GM12892 (cell line): ENCODE data around the gene LMF1.

Source experiments
- DNase-seq: peaks from one replicate; pipeline ENCODE4 v3.0.0; 2011; ENCODE audit not compliant: insufficient read length
- FAIRE-seq: peaks from 2 replicates; lab custom pipeline; 2011; peaks lifted over from hg19 to GRCh38; lab: Jason Lieb, UNC
- POLR2A ChIP-seq: IDR thresholded peaks from 2 replicates; pipeline ENCODE4 v1.6.1; 2011; ENCODE audit warnings: low read depth, low read length, control low read depth
- POLR2AphosphoS5 ChIP-seq: IDR thresholded peaks from 2 replicates; pipeline ENCODE4 v1.6.1; 2011; ENCODE audit warnings: low read depth, low read length, control low read depth
- TAF1 ChIP-seq: IDR thresholded peaks from 2 replicates; pipeline ENCODE4 v1.6.1; 2011; ENCODE audit warnings: low read depth, mild to moderate bottlenecking, control low read depth, low read length, borderline replicate concordance

LMF1 gene

DNA sequence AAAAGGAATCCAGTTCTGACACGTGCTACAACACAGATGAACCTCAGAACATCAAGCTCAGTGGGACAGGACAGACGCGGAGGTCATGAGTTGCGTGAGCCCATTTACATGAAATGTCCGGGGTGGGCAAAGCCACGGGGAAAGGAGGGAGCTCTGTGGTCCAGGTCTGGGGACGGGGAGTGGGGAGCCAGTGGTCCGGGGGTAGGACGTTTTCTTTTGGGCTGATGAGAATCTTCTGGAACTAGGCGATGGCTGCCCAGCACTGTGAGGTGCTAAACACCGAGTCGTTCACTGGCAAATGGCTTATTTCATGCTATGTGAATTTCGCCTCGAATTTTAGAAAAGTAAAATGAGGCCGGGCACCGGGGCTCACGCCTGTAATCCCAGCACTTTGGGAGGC lies 2.6 kb upstream of the LMF1 start:
- no peak for TF ChIP-seq POLR2AphosphoS5
- TF ChIP-seq TAF1 = no peak
- TF ChIP-seq POLR2A = no peak
- no peak for FAIRE-seq

DNA sequence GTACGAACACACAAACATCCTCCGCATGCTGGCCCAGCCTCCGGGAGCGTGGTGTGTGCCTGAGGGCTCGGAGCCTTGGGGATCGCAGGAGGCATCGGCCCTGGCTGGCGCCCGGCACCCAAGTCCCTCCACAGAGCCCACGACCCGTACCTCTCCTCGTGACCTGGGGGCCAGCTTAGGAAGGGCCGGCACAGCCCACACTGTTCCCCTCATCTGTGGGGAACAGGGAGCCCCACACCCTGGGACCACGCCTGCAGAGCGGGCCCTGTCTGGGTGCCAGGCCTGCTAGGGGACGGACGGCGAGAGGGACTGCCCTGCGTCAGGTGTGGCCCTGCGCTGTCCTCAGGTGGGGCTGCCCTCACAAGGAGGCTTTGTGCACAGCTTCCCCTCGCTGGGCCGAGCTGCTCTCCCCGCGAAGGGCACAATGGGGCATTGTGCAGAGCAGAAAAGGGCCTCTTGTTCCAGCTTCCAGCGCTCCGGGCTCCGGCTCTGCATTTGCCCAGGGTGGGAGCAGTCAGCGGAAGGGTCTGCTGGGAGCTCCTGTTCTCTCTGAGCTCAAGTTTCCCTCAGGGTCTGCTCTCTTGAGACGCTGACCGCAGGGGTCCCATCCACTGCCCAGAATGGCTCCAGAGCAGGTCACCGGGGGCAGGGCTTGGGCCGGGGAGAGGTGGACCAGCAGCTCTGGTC lies 1.7 kb upstream of the LMF1 start:
- no peak for FAIRE-seq
- TF ChIP-seq POLR2A (no peak), POLR2AphosphoS5 (no peak), TAF1 (no peak)
- no peak for DNase-seq

More for the DNA sequence above, 2.6 kb upstream of the LMF1 start:
- no peak for DNase-seq

DNA sequence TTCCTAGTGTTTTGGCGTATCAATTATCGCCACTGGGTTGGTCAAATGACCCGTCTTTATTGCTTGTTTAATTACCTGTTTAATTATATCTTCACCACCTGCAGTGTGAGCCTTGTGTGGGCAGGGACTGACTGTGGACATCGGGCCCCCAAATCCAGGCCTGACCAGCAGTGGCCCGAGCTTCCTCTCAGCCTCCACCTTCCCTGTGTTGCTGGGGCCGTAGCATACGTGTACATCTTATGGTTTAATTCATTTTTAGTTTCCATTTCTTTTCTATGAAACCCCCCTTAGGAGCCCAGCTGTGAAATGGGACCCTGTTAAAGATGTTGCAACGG lies 1.2 kb upstream of the LMF1 start:
- no peak for TF ChIP-seq POLR2AphosphoS5
- TF ChIP-seq TAF1 = no peak
- no peak for TF ChIP-seq POLR2A
- FAIRE-seq (no peak), DNase-seq (no peak)

DNA sequence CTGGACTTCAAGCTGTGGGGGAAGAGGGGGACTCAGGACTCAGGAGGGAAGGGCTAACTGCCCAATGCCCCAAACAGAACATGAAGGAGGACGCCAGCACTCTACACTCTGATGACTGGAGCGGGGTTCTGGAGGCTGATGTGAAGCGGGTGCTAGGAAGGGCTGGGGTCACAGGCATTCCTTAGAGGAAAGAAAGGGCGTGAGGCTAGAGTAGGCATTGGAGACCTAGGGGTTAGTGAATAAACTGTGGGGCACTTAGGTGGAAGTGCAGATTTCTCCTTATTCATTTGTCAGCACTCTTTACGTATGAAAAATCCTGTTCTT lies 760 bp upstream of the LMF1 start:
- DNase-seq (no peak), FAIRE-seq (no peak)
- TF ChIP-seq POLR2AphosphoS5 (no peak), TAF1 (no peak), POLR2A (no peak)

DNA sequence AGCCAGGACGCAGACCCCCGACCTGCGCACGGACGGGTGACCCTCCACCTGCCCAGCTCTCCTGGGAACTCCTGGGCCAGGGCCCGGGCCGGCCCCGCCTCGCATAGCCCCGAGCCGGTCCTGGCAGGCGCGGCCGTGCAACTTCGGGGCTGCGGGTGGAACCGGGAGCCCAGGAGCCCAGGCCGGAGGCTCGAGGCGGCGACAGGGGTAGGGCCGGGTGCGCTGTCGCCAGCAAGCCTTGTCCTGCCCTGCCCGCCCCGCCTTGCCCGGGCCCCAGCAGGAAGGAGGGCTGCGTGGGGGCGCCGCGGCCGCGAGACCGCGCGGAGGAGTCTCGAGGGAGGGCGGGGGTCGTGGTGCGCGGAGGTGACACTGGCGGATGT lies 408 bp downstream of the LMF1 start:
- FAIRE-seq (no peak), DNase-seq (no peak)
- no peak for TF ChIP-seq POLR2A
- TF ChIP-seq TAF1 = no peak
- TF ChIP-seq POLR2AphosphoS5 = no peak

DNA sequence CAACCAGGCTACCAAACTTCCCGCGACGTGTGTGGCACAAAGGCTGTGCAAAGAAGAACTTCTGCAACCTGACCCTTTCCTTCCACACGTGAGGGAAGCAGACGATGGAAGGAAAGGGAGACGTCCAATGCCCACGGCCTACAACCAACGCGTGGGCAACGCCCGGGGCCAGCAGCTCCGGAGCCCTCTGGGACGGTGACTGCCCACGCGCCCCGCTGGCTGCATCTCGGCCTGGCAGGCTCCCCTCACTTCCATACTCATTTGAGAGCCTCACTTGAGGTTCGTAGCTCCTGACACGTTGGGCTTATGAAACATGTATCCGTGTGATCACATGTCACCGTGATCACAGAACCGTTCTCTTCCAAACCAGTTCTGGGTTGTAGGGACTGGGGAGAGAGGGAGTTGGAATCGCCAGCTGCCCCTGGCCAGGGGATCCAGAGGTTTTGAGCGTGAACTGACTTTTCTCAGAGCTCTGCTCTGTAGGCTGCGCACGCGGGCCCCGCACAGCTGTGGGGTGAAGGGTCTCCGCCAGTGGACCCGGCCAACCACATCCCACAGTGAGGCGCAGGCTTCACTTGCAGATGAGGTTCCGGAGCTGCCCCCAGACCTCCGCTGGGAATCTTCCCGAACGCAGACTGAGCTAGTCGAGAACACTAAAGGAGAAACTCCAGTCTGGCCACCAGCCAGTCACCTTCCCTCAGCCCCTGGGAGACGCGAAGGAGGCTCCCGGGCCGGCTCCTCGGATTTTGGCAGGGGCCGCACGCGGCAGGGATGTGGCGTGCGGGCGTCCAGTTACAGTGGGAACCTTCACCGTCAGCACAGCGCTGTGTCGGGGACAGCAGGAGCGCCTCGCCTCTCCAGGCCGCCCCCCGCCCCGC lies 1.0 kb downstream of the LMF1 start:
- no peak for DNase-seq
- FAIRE-seq = no peak
- TF ChIP-seq POLR2AphosphoS5 (no peak), TAF1 (no peak)

DNA sequence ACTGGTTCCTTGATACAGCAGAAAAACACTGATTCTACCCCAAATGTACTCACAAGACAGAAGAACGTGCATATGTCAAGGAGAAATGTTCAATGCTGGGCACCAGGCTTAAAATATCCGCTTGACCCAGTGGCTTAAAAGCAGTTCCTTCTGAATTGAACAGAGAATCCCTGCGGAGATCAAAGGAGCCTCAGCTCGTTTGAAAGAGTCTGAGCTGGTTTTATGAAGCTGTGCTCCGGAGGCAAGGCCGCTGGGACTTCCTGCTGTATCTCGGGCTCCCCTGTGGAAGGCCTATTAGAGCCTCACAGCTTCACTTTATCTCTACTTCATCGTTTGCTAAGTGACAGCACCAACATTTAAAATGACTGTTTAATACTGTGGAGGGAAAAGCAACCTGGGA lies 2.2 kb downstream of the LMF1 start:
- FAIRE-seq (no peak), DNase-seq (no peak)
- TF ChIP-seq POLR2AphosphoS5 (no peak), POLR2A (no peak), TAF1 (no peak)

DNA sequence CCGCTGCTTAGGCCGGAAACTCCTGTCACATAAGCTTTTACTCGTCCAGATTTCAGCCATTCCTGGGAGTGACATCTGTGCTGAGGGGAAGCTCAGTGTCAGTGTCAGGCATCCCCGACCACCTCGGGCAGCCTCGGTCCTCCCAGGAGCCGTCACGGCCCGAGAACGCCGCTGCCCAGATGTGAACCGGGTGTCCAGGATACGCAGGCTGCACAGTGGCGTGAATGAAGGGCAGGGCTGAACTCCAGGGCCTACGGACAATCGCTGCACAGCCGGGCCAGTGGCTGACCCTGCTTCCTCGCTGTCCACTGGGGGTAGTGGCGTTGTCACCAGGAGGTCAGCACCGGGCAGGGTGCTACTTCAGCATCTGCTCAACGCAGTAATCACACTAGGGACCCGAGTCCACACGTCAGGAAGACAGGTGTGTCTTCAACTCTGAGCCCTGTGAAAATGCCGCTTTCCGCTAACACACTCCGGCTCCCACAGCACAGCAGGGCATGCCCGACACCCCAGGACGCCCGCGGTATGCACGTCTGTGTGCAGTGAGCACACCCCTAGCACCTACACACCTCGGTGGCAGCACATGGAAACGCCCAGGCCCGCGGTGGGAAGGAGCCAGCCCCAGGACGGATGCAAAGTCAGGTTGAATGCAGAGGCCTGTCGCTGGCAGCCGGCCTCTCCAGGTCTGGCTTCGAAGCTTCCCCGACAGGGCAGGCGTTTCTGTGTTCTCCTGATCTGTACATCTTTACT lies 3.1 kb downstream of the LMF1 start:
- FAIRE-seq (no peak), DNase-seq (no peak)
- TF ChIP-seq TAF1 (no peak), POLR2A (no peak), POLR2AphosphoS5 (no peak)

DNA sequence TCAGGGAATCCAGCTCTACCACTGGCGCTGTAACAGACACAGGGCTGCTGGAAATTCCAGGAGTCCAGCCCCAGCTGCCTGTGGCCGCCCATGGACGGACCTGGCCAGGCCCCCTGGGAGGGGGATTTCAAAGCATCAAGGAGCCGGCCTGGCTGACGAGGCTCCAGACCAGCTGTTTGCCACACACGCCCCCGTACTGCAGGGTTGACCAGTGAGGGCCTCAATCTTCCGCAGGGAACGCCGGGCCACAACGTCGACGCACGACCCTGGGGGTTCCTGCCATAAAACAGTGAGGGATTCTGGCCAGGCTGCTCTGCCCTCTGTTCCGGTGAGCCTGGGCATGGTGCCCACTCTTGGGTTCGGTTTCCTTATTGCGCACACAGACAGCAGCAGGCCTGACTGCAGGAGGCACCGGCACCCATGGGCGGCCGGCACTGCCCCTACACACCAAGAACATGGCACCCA lies 3.7 kb downstream of the LMF1 start:
- DNase-seq = no peak
- FAIRE-seq = no peak
- no peak for TF ChIP-seq POLR2AphosphoS5
- no peak for TF ChIP-seq TAF1
- no peak for TF ChIP-seq POLR2A

DNA sequence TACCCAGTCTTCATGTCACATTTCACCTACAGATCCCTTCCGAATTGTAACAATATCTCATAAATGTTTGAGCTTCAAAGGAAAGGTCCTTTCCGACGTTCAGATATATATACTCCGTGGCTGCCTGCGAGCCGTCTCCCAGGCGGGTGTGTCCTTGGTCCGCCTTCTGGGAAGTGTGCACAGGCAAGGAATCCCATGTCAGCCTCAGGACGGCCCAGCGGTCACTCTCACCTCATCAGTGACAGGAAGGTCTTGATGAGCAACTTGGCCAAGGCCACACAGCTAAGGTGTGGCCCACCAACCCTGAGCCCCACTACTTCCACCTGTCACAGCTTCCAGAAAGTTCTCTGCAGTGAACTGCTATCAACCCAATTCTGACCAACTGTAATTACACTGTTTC lies 4.3 kb downstream of the LMF1 start:
- no peak for TF ChIP-seq POLR2A
- TF ChIP-seq TAF1 = no peak
- no peak for TF ChIP-seq POLR2AphosphoS5
- FAIRE-seq (no peak), DNase-seq (no peak)

DNA sequence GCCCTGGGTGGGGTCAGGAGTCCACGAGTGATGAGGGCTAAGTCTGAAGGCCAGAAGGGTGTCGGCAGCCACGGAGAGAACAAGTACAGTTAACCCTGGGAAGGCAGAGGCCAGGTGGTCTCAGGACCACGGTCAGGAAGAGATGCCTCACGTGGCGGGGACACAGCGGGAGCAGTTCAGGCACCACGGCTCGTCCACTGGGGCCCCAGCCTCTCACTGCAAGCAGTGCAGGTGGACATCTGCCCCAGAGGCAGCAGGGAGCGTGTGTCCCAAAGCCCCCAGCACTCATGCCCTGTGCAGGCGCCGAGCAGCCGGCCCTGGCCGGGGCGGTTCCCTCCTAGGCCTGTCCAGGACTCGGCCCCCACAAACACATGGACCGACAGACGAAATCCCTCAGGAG lies 4.7 kb downstream of the LMF1 start:
- TF ChIP-seq TAF1 (no peak), POLR2AphosphoS5 (no peak), POLR2A (no peak)
- DNase-seq = no peak
- no peak for FAIRE-seq

DNA sequence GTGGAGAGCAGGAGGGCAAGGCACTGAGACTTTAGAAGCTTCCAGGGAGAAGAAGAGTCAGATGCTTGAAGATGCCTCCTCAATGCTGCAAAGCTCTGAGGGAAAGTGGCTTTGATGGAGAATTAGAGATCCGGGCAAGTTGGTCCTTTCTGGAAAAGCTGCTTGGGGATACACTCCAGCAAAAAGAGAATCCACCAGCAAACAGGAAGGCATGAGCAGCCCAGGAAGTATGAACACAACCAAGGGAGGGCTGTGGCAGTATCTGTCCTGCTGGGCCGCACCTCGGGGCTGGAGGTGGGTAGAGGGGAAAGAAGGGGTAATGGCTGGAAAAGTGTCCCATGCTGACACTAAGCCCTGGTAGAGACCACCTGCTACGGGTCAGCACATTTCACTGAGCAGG lies 5.3 kb downstream of the LMF1 start:
- no peak for TF ChIP-seq POLR2AphosphoS5
- no peak for DNase-seq
- no peak for FAIRE-seq

DNA sequence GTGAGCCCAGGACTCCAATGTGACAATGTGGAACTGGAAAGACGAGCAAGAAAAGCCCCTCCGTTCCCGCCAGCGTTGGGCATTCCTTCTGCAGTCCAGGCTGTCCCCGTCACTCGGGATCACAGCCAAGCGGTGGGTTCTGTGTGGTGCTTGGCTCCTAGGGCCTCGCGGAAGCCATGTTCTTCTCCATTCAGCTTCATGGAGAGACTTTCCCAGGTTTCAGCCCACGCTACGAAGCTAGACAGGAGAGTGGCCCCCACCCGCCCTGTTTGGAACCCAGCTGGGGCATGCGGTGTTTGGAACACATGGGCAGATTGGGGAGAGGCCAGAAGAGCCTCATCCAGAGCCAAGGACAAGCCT lies 5.8 kb downstream of the LMF1 start:
- no peak for TF ChIP-seq POLR2AphosphoS5
- TF ChIP-seq TAF1 = no peak
- no peak for DNase-seq
- FAIRE-seq = no peak
